K562 (cell line): ENCODE data around the gene LIAS. TPM values are rescaled to one million over a fixed set of nuclear protein-coding genes. Genes with fewer than 3 reads are reported as not detected.
A peak's percentile ranks its signal among the peaks of the same experiment; 100 is the strongest.

Source experiments
- BCLAF1 ChIP-seq, 2 experiments: fragments of 450-650 bp in 1 of 2; IDR thresholded peaks; 2 replicates each; pipeline ENCODE4 v1.6.1; 2011 to 2017; ENCODE audit warnings: low read depth in 2 of 2, antibody characterized with exemption in 1 of 2, borderline replicate concordance in 1 of 2, low read length in 1 of 2, mild to moderate bottlenecking in 1 of 2, mixed read lengths in 1 of 2; ENCODE audit not compliant: control insufficient read depth in 1 of 2
- BRF1 ChIP-seq: IDR thresholded peaks from 3 replicates; pipeline ENCODE4 v1.6.1; 2011; ENCODE audit warnings: borderline replicate concordance, mild to moderate bottlenecking; ENCODE audit not compliant: insufficient read length; ENCODE audit errors: extremely low read depth
- DPF2 ChIP-seq: fragments of 450-650 bp; IDR thresholded peaks from 2 replicates; pipeline ENCODE4 v1.6.1; 2016
- E2F5 ChIP-seq: sonication (generic); formaldehyde crosslinking; IDR thresholded peaks from 2 replicates; pipeline ENCODE4 v1.8.0; 2022; ENCODE audit warnings: mild to moderate bottlenecking, missing genetic modification reagents
- ESRRA ChIP-seq: fragments of 450-650 bp; IDR thresholded peaks from 2 replicates; pipeline ENCODE4 v1.6.1; 2014; ENCODE audit warnings: low read depth, mild to moderate bottlenecking, moderate library complexity, borderline replicate concordance
- FOXJ2 ChIP-seq: fragments of 200-800 bp; sonication (Bioruptor generic); IDR thresholded peaks from 2 replicates; pipeline ENCODE4 v1.6.1; 2016; ENCODE audit warnings: missing genetic modification characterization, missing compliant biosample characterization
- FOXP4 ChIP-seq: sonication (generic); formaldehyde crosslinking; IDR thresholded peaks from 2 replicates; pipeline ENCODE4 v1.8.0; 2022; ENCODE audit warnings: mild to moderate bottlenecking, missing genetic modification reagents, borderline replicate concordance
- HLTF ChIP-seq: fragments of 450-650 bp; IDR thresholded peaks from 2 replicates; pipeline ENCODE4 v1.6.1; 2016
- HNRNPL ChIP-seq: fragments of 200-400 bp; formaldehyde crosslinking; IDR thresholded peaks from 2 replicates; pipeline ENCODE4 v1.6.1; 2017; ENCODE audit warnings: low read depth, mild to moderate bottlenecking, low read length
- KDM1A ChIP-seq, 2 experiments: fragments of 450-650 bp; IDR thresholded peaks; 2 replicates each; pipeline ENCODE4 v1.6.1; 2016; ENCODE audit warnings: mild to moderate bottlenecking in 2 of 2
- MTF1 ChIP-seq: fragments of 250-450 bp; sonication (Bioruptor Pico); IDR thresholded peaks from 2 replicates; pipeline ENCODE4 v1.9.0; 2021; ENCODE audit warnings: moderate library complexity, mild to moderate bottlenecking, inconsistent platforms, borderline replicate concordance
- POLR2AphosphoS5 ChIP-seq: IDR thresholded peaks from 2 replicates; pipeline ENCODE4 v1.6.1; 2011; ENCODE audit warnings: mild to moderate bottlenecking, low read depth, low read length, moderate library complexity; ENCODE audit not compliant: control insufficient read depth, insufficient read depth
- RFX7 ChIP-seq: fragments of 250-450 bp; sonication (Bioruptor Pico); IDR thresholded peaks from 2 replicates; pipeline ENCODE4 v1.5.1; 2021; ENCODE audit warnings: mild to moderate bottlenecking
- TCF7 ChIP-seq: sonication (generic); IDR thresholded peaks from 2 replicates; pipeline ENCODE4 v1.6.1; 2016; ENCODE audit warnings: antibody characterized with exemption, borderline replicate concordance
- TEAD2 ChIP-seq: fragments of 450-650 bp; IDR thresholded peaks from 2 replicates; pipeline ENCODE4 v1.6.1; 2016; ENCODE audit warnings: missing genetic modification characterization, control low read depth, missing compliant biosample characterization
- ZNF274 ChIP-seq: IDR thresholded peaks from 2 replicates; pipeline ENCODE4 v1.6.1; 2011; ENCODE audit warnings: low read depth, mild to moderate bottlenecking, low read length, moderate library complexity, borderline replicate concordance
- ZNF384 ChIP-seq: IDR thresholded peaks from 2 replicates; pipeline ENCODE4 v1.6.1; 2012; ENCODE audit warnings: low read depth, low read length, improper control_type of control experiment
- ZNF41 ChIP-seq: fragments of 250-450 bp; sonication (Bioruptor Pico); conservative IDR thresholded peaks from 2 replicates; pipeline ENCODE4 v1.4.0; 2020; ENCODE audit warnings: mild to moderate bottlenecking
- ZNF57 ChIP-seq: fragments of 450-650 bp; formaldehyde crosslinking; IDR thresholded peaks from 2 replicates; pipeline ENCODE4 v1.4.0; 2020; ENCODE audit warnings: mild to moderate bottlenecking, moderate library complexity
- ZNF830 ChIP-seq: fragments of 250-450 bp; sonication (Bioruptor Pico); IDR thresholded peaks from 2 replicates; pipeline ENCODE4 v1.5.0; 2021; ENCODE audit warnings: mild to moderate bottlenecking
- polyA plus RNA-seq, 8 experiments: library from polyadenylated mRNA; depleted of rRNA in 4 of 8; stranded (reverse) in 5 of 8; unstranded in 3 of 8; fragments of >200 nt; fragmentation: Nextera tagmentation in 2 of 8; fragmentation: Illumina TruSeq in 1 of 8; extraction: Ambion mirVana in 2 of 8; extraction: Trizol in 1 of 8; gene quantifications; 2 replicates each; pipeline versions ENCODE4 v1.2.1 to v1.2.3, GENCODE V29; 2011 to 2014; ENCODE audit warnings: inconsistent platforms in 1 of 8, missing spikeins in 1 of 8
- total RNA-seq, 7 experiments: library from RNA; depleted of rRNA in 6 of 7; stranded (reverse); fragments of >200 nt in 6 of 7; fragmentation: Illumina TruSeq in 2 of 7; extraction: Trizol in 2 of 7; gene quantifications; 2 replicates each; pipeline versions ENCODE4 v1.2.1 to v1.2.3, GENCODE V29; 2011 to 2021; ENCODE audit warnings: low replicate concordance in 1 of 7
- TF ChIP-seq, protein P1 (sequence below): fragments of 450-650 bp; formaldehyde crosslinking; IDR thresholded peaks from 2 replicates; pipeline ENCODE4 v1.4.0; 2020; ENCODE audit warnings: mild to moderate bottlenecking, moderate library complexity

LIAS gene
- total and polyA plus RNA-seq, 9 of the 15 experiments (the other 6 are each of a cell fraction or from before 2014, with no cell fraction given): 21.9 to 57.1 (median 42.1) TPM

DNA sequence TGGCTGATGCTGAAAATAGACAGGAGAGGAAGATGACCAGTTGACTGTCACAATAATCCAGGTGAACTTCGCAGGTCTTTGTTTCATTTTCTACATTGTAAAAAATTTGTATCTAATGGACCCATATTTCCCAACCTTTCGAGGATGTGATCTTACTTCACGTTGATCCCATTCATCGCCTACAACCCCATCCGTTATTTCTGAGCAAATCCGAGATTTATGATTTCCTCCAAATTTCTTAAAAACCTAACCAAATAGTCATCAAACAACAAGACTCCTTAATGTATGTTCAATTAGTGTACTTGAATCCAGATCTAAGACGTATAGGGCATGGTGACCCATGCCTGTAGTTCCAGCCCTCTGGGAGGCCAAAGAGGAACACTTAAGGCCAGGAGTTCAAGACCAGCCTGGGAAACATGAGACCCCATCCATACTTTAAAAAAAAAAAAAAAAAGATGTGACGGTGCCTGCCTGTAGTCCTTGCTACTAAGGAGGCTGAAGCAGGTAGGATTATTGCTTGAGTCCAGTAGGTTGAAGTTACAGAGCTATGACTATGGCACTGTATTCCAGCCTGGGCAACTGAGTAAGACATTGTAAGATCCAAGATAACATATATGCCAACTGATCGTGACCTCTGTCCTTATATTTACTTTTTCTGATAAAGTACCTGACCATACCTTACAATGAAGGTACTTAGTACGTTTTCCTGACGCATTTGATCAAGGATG lies 5.8 kb upstream of the LIAS start (continued):
- no peak for TF ChIP-seq ZNF57 (CRISPR knock-in tag)
- TF ChIP-seq HLTF: no peak
- TF ChIP-seq ZNF384: no peak
- TF ChIP-seq BRF1: no peak
- TF ChIP-seq FOXP4 (CRISPR knock-in tag): no peak
- no peak for TF ChIP-seq TCF7
- no peak for TF ChIP-seq TEAD2 (tag)
- TF ChIP-seq, protein P1, sequence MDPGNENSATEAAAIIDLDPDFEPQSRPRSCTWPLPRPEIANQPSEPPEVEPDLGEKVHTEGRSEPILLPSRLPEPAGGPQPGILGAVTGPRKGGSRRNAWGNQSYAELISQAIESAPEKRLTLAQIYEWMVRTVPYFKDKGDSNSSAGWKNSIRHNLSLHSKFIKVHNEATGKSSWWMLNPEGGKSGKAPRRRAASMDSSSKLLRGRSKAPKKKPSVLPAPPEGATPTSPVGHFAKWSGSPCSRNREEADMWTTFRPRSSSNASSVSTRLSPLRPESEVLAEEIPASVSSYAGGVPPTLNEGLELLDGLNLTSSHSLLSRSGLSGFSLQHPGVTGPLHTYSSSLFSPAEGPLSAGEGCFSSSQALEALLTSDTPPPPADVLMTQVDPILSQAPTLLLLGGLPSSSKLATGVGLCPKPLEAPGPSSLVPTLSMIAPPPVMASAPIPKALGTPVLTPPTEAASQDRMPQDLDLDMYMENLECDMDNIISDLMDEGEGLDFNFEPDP (CRISPR knock-in tag): no peak
- TF ChIP-seq ZNF274: no peak
- no peak for TF ChIP-seq FOXJ2 (tag)
- no peak; the same call in none of the 2 replicates for TF ChIP-seq POLR2AphosphoS5
- TF ChIP-seq ZNF41 (CRISPR knock-in tag): 0 out of 2 replicates have a peak, but pooled peaks have one; percentile 32
- TF ChIP-seq ZNF830 (CRISPR knock-in tag): no peak
- TF ChIP-seq MTF1: no peak
- TF ChIP-seq RFX7 (CRISPR knock-in tag): no peak
- peak in 1 of 2 experiments; percentile 57; a peak in 1 of 4 replicates for TF ChIP-seq BCLAF1 (IDR thresholded peaks at IDR 0.05; ENCODE audit: borderline replicate concordance in 1 of 2, control insufficient read depth in 1 of 2, low read depth in 2 of 2, low read length in 1 of 2)
- no peak for TF ChIP-seq KDM1A (IDR thresholded peaks at IDR 0.05)
- TF ChIP-seq ESRRA: no peak
- TF ChIP-seq HNRNPL: no peak
- TF ChIP-seq DPF2: no peak
- no peak for TF ChIP-seq E2F5 (CRISPR knock-in tag)
